Central memory CD4-positive, alpha-beta T cell (primary cell): Measurements from ENCODE around the gene KCNK13.

Experiments
- DNase-seq: peaks from one replicate; pipeline ENCODE4 v3.0.0; 2022

KCNK13 gene

GRCh38 chr14:90137807-90138206 lies 76.0 kb downstream of the KCNK13 start:
- no peak for DNase-seq

GRCh38 chr14:90139199-90139598 lies 77.4 kb downstream of the KCNK13 start:
- no peak for DNase-seq

- no peak for DNase-seq
Observed at GRCh38 chr14:90140298-90140955, 78.6 kb downstream of the KCNK13 start.

GRCh38 chr14:90140956-90141316 lies 79.1 kb downstream of the KCNK13 start:
- DNase-seq = no peak

GRCh38 chr14:90153429-90153828 lies 91.6 kb downstream of the KCNK13 start:
- DNase-seq = no peak

GRCh38 chr14:90154110-90154509 lies 92.3 kb downstream of the KCNK13 start:
- no peak for DNase-seq

GRCh38 chr14:90159146-90159545 lies 97.4 kb downstream of the KCNK13 start:
- DNase-seq = no peak

- no peak for DNase-seq
Observed at GRCh38 chr14:90159688-90160087, 97.9 kb downstream of the KCNK13 start.

GRCh38 chr14:90161129-90161528 lies 99.3 kb downstream of the KCNK13 start:
- no peak for DNase-seq

GRCh38 chr14:90168425-90169105 lies 106.8 kb downstream of the KCNK13 start:
- no peak for DNase-seq

GRCh38 chr14:90175631-90176030 lies 113.8 kb downstream of the KCNK13 start:
- DNase-seq = no peak

- no peak for DNase-seq
Observed at GRCh38 chr14:90177539-90178189, 115.9 kb downstream of the KCNK13 start.

GRCh38 chr14:90179357-90179756 lies 117.6 kb downstream of the KCNK13 start:
- no peak for DNase-seq

- no peak for DNase-seq
Observed at GRCh38 chr14:90179809-90180779, 118.3 kb downstream of the KCNK13 start.

GRCh38 chr14:90184094-90184493 lies 122.3 kb downstream of the KCNK13 start:
- no peak for DNase-seq

- DNase-seq = no peak
Observed at GRCh38 chr14:90184571-90185266, 122.9 kb downstream of the KCNK13 start.

- DNase-seq = no peak
Observed at GRCh38 chr14:90188588-90188987, 126.8 kb downstream of the KCNK13 start.

GRCh38 chr14:90191154-90191553 lies 129.4 kb downstream of the KCNK13 start:
- DNase-seq = no peak

- no peak for DNase-seq
Observed at GRCh38 chr14:90191585-90191984, 129.8 kb downstream of the KCNK13 start.

- no peak for DNase-seq
Observed at GRCh38 chr14:90193925-90194324, 132.1 kb downstream of the KCNK13 start.

GRCh38 chr14:90194706-90195105 lies 132.9 kb downstream of the KCNK13 start:
- no peak for DNase-seq

GRCh38 chr14:90198541-90199060 lies 136.8 kb downstream of the KCNK13 start:
- no peak for DNase-seq
